Measurements from ENCODE around the gene DMKN.
A peak's percentile ranks its signal among the peaks of the same experiment; 100 is the strongest.
"Not testable (repeated sequence)": the region's sequence is repeated elsewhere in the genome, so short reads cannot be mapped to it uniquely, and the experiment has no call there.

The DMKN gene

GRCh38 chr19:35498220-35498619 is 15.2 kb downstream of the DMKN start:
- DNase-seq (ENCODE audit: low spot score) = no peak

GRCh38 chr19:35497406-35497805 is 16.0 kb downstream of the DMKN start:
- DNase-seq (ENCODE audit: low spot score) = no peak

DNA sequence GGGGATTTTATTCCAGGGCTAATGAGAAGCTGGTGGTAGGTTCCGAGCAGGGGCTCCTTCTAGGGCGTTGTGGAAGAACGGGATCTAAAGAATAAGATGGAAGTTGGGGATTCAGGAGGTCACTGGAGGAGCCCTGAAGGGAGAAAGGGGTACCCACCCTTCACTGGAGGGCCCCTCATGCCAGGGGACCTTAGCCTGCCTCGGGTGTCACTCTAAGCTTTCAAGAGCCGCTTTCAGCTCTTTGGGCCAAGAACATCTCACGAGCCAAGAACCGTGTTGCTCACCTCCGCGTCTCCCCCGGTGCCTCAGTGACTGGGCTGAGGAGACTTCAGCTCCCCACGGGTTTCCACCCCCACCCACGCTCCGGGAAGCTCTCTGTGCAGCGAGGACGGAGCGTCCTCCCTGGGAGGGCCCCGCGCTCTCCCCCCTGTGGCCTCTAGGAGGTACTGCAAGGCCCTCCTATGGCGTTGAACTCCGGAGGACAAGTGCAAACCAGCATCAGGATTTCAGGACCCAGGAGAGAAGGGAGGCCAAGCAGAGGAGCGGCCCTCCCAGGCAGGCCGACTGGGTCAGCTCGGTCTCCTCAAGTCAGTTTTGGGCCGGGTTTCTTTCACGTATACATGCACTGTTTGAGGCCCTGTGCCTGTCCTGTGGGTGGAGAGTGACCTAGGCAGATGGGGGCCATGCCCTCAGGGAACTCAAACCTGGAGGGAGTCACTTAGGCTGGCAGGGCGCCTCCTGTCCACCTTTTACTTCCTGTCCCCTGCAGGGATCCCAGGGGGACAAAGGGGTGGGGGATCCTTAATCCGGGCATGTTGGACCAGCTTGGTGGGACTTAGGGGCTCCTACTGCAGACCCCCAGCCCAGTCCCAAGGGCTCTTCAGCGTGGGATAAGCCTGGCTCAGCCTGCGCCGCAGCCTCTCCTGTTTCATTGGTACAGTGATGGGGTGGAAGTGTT is 18.1 kb downstream of the DMKN start:
- DNase-seq (ENCODE audit: low spot score) = peak; percentile 48

DNA sequence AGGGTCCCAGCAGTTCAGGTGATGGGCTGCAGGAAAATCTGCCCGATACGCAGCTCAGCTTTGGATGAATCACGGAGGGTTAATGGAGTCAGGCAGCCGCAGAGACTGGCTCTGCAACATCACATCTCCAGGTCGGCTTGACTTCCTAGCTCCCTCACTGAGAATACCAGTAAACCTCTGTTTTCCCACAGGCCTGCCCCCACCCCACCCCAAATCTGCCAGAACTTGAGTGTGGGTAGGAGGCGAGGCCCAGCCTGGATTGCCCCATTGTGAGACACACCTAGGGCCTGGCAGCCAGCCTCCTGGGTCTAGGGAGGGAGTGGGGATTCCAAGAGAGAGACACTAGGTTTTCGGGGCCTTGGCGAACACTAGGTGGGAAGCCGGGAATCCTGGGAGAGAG is 19.5 kb downstream of the DMKN start:
- no peak for DNase-seq (ENCODE audit: low spot score)

- DNase-seq (ENCODE audit: low spot score) = no peak
Measured at GRCh38 chr19:35491836-35492360, 21.6 kb downstream of the DMKN start.

DNA sequence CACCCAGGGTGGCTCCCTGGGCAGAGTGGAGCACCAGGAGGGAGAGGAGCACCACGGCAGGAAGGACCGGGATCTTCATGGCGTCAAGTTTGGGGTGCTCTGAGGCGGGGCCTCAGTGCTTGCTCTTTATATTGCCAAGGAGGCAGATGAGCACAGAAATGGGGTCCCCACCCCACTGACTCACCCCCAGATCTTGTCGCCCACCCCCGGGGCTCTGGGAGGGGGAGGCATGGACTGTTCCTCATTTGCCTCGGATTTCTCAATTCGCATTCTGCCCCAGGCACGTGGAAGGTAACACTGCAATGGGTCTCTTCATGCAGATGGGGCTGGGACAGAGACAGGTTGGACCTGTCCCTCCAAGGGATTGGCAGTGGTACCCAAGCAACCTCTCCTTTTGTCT is 23.1 kb downstream of the DMKN start, which contains the start of gene KRTDAP:
Gene KRTDAP (minus strand): TSS at position 101 of the 400 bp plus-strand sequence. CDS start 22 bp downstream, at position 79.
- no peak for DNase-seq (ENCODE audit: low spot score)

DNA sequence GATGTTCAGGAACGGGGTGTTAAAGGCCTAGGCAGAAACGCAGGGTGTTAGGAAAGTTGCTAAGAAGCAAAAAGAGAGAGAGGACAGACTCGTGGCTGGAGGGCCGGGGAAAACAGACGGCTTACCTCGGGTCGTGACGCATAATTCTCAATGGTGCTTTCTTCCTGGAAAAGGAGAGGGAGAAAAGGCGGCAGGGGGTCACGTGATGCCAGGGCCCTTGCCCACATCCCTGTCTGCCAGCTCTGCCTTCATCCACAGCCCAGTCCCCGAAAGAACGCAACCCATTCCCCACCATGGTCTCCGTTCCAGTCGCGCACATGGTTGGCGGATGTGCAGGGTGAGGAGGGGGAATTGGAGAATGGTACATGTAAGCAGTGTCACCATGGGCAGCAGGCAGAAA is 24.8 kb downstream of the DMKN start:
- DNase-seq (ENCODE audit: low spot score) = no peak

DNA sequence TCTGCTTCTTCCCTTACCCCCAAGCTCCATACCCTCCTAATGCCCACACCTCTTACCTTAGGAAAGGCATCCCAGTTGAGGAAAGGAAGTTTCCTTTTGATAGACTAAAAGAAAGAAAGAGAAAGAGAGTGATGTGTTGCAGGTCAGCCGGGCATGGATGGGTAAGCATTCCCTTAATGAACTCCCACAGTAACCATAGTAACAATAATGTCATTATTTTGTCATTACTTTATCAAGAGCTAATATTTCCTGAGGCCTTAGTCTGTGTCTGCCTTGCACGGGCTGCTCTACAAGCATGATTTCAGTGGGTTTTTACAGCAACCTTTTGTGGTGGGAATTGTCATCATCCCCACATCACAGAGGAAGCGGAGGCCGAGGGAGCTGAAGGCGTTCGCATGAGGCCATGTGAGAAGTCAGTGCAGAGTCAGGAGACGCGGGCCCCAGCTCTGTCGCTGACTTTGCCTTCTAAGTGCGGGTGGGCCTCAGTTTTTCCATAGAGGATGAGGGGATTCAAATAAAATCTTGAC is 25.7 kb downstream of the DMKN start:
- DNase-seq (ENCODE audit: low spot score) = no peak

DNA sequence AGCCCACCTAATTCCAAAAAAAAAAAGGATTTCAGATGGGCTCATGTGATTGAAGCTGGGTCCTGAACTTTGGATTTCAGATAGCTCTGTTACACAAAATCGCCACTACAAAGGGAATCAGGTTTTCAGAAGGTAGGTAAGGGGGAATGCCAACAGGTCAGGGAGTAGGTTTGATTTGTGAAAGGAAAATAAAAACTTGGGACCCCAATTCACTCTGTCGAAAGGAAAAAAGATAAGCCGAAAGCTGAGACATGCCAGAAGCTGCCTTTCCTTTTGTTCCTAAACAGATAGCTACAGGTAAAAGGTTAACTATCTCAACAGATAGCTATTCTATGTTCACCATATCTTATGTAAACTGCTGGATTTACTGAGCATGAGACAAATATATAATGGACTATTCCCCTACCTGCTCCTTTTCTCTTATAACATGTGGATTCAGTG is 27.2 kb downstream of the DMKN start:
- DNase-seq (ENCODE audit: low spot score) = no peak

GRCh38 chr19:35484252-35485036 is 29.0 kb downstream of the DMKN start:
- no peak for DNase-seq (ENCODE audit: low spot score)

DNA sequence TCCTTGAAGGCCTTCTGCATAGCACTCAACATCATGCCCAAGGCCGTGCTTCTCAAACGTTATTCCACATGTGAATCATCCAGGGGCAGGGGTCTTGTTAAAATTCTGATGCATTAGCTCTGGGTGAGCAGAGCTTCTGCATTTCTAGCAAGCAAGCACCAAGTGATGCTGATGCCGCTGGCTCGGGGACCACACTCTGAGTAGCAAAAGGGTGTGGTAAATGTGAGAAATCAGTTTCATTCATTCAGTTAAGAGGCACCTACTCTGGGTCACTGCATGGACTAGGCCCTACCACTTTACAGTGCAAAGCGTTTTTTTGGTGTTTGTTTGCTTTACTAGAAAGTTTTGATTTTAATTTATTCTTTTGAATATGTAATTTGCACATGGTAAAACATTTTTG is 30.4 kb downstream of the DMKN start:
- no peak for DNase-seq (ENCODE audit: low spot score)

DNA sequence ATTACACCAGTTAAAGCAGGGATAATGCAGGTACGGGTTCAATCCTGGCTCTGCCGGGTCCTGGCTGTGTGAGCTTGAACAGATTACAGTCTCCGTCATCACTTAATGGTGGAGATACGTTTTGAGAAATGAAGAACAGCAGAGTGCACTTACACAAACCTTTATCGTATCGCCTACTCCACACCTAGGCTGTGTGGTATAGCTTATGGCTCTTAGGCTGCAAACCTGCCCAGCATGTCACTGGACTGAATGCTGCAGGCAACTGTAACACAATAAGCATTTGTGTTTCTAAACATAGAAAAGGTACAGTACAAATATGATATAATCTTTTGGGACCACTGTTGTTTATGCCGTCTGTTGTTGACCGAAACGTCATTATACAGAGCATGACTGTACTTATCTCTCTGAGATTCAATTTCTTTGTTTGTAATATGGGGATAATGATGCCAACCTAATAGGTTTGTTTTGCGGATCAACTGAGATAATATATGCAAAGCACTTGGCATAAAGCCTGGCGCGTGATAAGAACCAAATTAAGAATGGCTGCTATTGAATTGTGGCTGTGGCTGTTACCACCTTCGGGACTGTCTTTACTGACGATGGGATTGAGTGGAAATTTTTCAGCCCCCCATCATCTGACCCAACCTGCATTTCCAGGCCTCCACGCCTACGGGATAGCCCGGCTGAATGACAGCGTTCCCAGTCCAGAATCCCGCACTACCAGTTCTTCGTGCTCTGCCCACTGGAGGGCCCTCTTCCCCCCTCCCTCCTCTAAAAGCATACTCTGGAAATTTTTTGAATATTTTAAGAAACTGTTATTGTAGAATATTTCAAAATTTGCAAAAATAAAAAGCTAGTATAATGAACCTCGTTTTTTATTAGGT is 34.4 kb downstream of the DMKN start:
- DNase-seq (ENCODE audit: low spot score) = no peak

- no peak for DNase-seq (ENCODE audit: low spot score)
Measured at GRCh38 chr19:35476149-35476548, 37.3 kb downstream of the DMKN start.

- not testable (repeated sequence) for DNase-seq (ENCODE audit: low spot score)
Measured at GRCh38 chr19:35474594-35474993, 38.9 kb downstream of the DMKN start.

DNA sequence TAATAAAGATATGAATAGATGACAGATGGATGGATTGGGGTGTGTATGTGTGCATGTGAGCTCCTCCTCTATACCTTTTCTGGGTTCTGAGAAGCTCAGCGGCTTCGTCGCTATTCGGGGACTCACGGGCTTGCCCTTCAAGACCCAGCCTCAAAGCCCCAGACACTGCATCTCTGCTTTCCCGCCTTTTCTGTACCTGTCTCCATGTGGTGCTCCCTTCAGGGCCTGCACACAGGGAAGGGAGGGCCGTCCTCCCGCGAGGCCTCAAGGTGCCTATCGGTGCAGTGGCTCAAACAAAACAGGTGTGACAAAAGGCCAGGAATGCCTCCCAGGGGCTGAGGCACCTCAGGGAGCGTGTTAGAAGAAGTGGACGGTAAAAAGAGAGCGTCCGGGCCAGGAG is 39.3 kb downstream of the DMKN start:
- DNase-seq (ENCODE audit: low spot score) = no peak

DNA sequence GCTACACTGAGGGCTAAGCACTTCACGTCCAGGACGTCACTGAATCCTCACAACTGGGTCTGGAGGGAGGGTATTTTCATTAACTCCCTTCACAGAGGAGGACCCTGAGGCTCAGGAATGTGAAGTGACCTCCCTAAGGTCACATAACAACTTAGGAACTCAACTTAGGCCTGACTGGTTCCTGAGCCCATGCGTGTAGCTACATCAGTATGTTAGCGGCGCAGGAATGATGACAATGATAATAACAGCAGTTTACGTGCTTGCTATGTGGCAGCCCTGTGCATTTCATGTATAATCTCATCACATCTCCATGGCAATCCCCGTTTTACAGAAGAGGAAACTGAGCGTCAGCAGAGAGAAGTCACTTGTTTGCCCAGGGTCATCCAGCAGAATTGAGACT is 41.5 kb downstream of the DMKN start:
- no peak for DNase-seq (ENCODE audit: low spot score)

GRCh38 chr19:35471075-35471474 is 42.4 kb downstream of the DMKN start:
- DNase-seq (ENCODE audit: low spot score) = not testable (repeated sequence)

DNA sequence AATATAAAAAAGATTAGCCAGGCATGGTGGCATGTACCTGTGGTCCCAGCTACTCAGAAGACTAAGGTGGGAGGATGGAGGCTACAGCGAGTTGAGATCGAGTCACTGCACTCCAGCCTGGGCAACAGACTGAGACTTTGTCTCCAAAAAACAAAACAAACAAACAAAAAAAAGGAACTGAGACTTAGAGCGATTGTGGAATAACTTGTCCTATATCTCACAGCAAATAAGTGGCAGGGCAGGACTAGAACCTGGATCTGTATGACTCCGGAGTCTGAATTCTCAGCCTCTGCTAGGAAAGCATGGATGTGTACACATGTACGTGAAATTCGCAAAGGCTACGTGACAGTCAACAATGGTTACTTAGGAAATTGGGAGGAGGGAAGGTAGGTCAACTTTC is 43.3 kb downstream of the DMKN start:
- DNase-seq (ENCODE audit: low spot score) = no peak

DNA sequence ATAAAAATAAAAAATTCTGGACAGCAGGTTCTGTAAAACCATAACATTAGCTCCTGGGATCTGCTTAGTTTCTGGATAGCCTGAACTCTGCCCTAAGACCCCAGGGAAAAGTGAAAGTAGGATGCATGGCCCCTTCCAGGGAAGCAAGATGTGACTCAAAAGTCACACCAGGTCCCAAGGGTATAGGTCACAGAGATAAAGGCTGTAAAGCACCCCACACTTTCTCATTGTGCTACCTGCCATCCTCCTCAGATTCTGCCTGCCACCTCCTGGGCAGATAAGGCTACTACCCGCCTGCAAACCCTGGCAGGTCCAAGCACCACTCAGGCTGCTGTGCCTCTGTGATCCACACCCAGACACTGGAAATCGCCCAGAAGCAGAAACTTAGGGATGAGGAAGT is 44.8 kb downstream of the DMKN start:
- peak; percentile 42 for DNase-seq (ENCODE audit: low spot score)

- no peak for DNase-seq (ENCODE audit: low spot score)
Measured at GRCh38 chr19:35466259-35466658, 47.2 kb downstream of the DMKN start.

DNA sequence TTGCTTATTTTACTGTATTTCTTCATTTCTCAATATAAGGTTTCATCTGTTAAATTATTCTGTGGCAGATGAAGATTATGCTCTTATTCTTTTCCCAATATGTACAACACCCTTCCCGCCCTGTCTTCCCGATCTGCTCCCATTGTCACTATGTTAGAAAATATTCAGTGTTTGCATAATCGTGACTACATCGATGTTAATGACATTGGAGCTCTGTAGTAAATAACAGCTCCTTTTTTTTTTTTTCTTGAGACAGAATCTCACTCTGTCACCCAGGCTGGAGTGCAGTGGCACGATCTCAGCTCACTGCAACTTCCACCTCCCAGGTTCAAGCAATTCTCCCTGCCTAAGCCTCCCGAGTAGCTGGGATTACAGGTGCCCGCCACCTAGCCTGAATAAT is 50.5 kb downstream of the DMKN start:
- not testable (repeated sequence) for DNase-seq (ENCODE audit: low spot score)
